ENCODE measurements around the gene NAA16. TPM values are rescaled to one million over a fixed set of nuclear protein-coding genes. Genes with fewer than 3 reads are reported as not detected.

The NAA16 gene
- total RNA-seq, 1 experiment from 2014 or later = 32.4 TPM

DNA sequence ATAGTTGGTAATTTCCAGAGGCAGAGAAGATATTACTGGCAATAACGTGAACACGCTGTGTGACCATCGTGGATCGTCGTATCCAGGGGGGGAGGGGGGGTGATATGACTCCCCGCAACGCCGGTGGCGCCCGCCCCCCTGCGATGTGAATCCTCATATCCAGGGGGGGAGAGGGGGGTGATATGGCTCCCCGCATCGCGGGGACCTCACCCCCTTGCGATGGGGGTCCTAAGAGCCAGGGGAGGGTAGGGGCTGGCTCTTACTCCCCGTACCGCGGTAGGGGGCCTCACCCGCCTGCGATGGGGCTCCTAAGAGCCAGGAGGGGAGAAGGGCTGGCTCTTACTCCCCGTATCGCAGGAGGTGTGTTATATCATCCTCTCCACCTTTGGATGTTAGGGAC is 115.0 kb downstream of the NAA16 start:
- intact Hi-C loops (cut with micrococcal nuclease; ENCODE audit: unreplicated experiment) = no loop called here
- DNase-seq = no peak
- ChIA-PET POLR2A (no interaction called here), CTCF (no interaction called here)
- Histone ChIP-seq H3K27me3 (replicated peaks; ENCODE audit: control insufficient read depth, insufficient read depth, low read length) (no peaks in the 10 kb centered on the region), H3K4me3 (ENCODE audit: low read depth, low read length) (no peak overlapping the region), H3K9me3 (no peaks in the 10 kb centered on the region), H3K4me1 (peaks cover 5% of the 10 kb centered on the region; the same call in 1 of the 2 replicates), H3K36me3 (ENCODE audit: control insufficient read depth, insufficient read depth, low read length) (no peaks in the 10 kb centered on the region)
- peaks cover 9% of the 10 kb centered on the region for H3K36me3 Mint-ChIP-seq (ENCODE audit: insufficient read depth, unreplicated experiment)
- H3K27me3 Mint-ChIP-seq (ENCODE audit: insufficient read depth, unreplicated experiment) = no peaks in the 10 kb centered on the region
- H3K4me1 Mint-ChIP-seq (ENCODE audit: low read depth, unreplicated experiment) = peaks cover 10% of the 10 kb centered on the region
- no peaks in the 10 kb centered on the region for H3K9me3 Mint-ChIP-seq (ENCODE audit: unreplicated experiment)
- no peak overlapping the region for H3K4me3 Mint-ChIP-seq (ENCODE audit: unreplicated experiment)
- no peak overlapping the region for H3K27ac Mint-ChIP-seq (ENCODE audit: unreplicated experiment)
- no TSS peak for BruUV-seq (replicated peaks)
- TF ChIP-seq, protein P1, sequence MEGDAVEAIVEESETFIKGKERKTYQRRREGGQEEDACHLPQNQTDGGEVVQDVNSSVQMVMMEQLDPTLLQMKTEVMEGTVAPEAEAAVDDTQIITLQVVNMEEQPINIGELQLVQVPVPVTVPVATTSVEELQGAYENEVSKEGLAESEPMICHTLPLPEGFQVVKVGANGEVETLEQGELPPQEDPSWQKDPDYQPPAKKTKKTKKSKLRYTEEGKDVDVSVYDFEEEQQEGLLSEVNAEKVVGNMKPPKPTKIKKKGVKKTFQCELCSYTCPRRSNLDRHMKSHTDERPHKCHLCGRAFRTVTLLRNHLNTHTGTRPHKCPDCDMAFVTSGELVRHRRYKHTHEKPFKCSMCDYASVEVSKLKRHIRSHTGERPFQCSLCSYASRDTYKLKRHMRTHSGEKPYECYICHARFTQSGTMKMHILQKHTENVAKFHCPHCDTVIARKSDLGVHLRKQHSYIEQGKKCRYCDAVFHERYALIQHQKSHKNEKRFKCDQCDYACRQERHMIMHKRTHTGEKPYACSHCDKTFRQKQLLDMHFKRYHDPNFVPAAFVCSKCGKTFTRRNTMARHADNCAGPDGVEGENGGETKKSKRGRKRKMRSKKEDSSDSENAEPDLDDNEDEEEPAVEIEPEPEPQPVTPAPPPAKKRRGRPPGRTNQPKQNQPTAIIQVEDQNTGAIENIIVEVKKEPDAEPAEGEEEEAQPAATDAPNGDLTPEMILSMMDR (IDR thresholded peaks at IDR 0.05; ENCODE audit: insufficient read depth in 1 of 2, low read depth in 1 of 2, low read length in 1 of 2, severe bottlenecking in 1 of 2, unreplicated experiment in 1 of 2) = no peak

Other genes with a start within 250 kb of the NAA16 start
- 12.9 and 13.6 TPM in 2 replicates for gene WBP4, start 249.8 kb upstream of the NAA16 start, total RNA-seq (2022)
- gene KBTBD6, start 178.5 kb upstream of the NAA16 start, total RNA-seq (2022) = 9.3 and 9.5 TPM in 2 replicates
- 10.1 and 10.5 TPM in 2 replicates for gene KBTBD7, start 116.7 kb upstream of the NAA16 start, total RNA-seq (2022)
- 21.2 and 24.7 TPM in 2 replicates for gene MTRF1, start 47.7 kb upstream of the NAA16 start, total RNA-seq (2022)
- 65.6 and 70.8 TPM in 2 replicates for gene RGCC, start 146.3 kb downstream of the NAA16 start, total RNA-seq (2022)

Measured in Caco-2 (cell line).